Endodermal cell (in vitro differentiated cells): ENCODE data around the gene TSKS. TPM values are rescaled to one million over a fixed set of nuclear protein-coding genes. Genes with fewer than 3 reads are reported as not detected.

Experiments used
- DNase-seq: peaks from one replicate; pipeline ENCODE4 v3.0.0-alpha.2; 2017
- H3K27ac ChIP-seq: 2 replicates; pipeline ENCODE4 v1.5.1; 2013; ENCODE audit warnings: mild to moderate bottlenecking, low read depth, low read length, moderate library complexity
- H3K27me3 ChIP-seq: 2 replicates; pipeline ENCODE4 v1.6.1; 2013; ENCODE audit warnings: mild to moderate bottlenecking, low read length, moderate library complexity; ENCODE audit not compliant: insufficient read depth, control insufficient read depth, poor library complexity, severe bottlenecking
- H3K36me3 ChIP-seq: 2 replicates; pipeline ENCODE4 v1.7.0; 2013; ENCODE audit warnings: mild to moderate bottlenecking, low read length, moderate library complexity; ENCODE audit not compliant: control insufficient read depth, insufficient read depth
- H3K4me1 ChIP-seq: one replicate; pipeline ENCODE4 v1.7.0; 2013; ENCODE audit warnings: low read length; ENCODE audit not compliant: control insufficient read depth, insufficient read depth
- H3K4me3 ChIP-seq: 2 replicates; pipeline ENCODE4 v1.5.1; 2013; ENCODE audit warnings: mild to moderate bottlenecking, low read length, moderate library complexity
- H3K9ac ChIP-seq: 2 replicates; pipeline ENCODE4 v1.6.1; 2013; ENCODE audit warnings: mild to moderate bottlenecking, low read length, moderate library complexity; ENCODE audit not compliant: poor library complexity, severe bottlenecking; ENCODE audit errors: extremely low read depth
- H3K9me3 ChIP-seq: 2 replicates; pipeline ENCODE4 v1.6.1; 2013; ENCODE audit warnings: mild to moderate bottlenecking, low read length, moderate library complexity; ENCODE audit not compliant: control insufficient read depth
- H3K27ac Mint-ChIP-seq: 2 replicates; pipeline ENCODE4 v1.8.0; 2020; ENCODE audit warnings: mixed read lengths
- H3K27me3 Mint-ChIP-seq: 2 replicates; pipeline ENCODE4 v1.8.0; 2021; ENCODE audit warnings: mild to moderate bottlenecking, mixed read lengths; ENCODE audit not compliant: insufficient read depth
- H3K36me3 Mint-ChIP-seq: 2 replicates; pipeline ENCODE4 v1.8.0; 2020; ENCODE audit warnings: low read depth, mixed read lengths
- H3K4me1 Mint-ChIP-seq: 2 replicates; pipeline ENCODE4 v1.8.0; 2020; ENCODE audit warnings: mixed read lengths
- H3K4me3 Mint-ChIP-seq: 2 replicates; pipeline ENCODE4 v1.8.0; 2020; ENCODE audit warnings: mild to moderate bottlenecking, moderate library complexity, mixed read lengths
- H3K9me3 Mint-ChIP-seq: 2 replicates; pipeline ENCODE4 v1.8.0; 2020; ENCODE audit warnings: mild to moderate bottlenecking, mixed read lengths
- CTCF ChIP-seq: fragments of 200-600 bp; sonication (generic); conservative IDR thresholded peaks from 2 replicates; pipeline ENCODE4 v1.5.0; 2021; ENCODE audit warnings: antibody characterized with exemption, mild to moderate bottlenecking
- WGBS, 2 experiments: methylation state at CpG; one replicate each; pipeline versions ENCODE4 v1.1.5 to v1.1.7; 2013; ENCODE audit warnings: missing lambda C conversion rate in 2 of 2, mixed read lengths in 1 of 2; ENCODE audit not compliant: insufficient coverage in 1 of 2, insufficient read length in 1 of 2; 5-methylcytosine and 5-hydroxymethylcytosine counted together
- total RNA-seq, 2 donors: library from RNA; stranded (reverse); fragmentation: NEBNext Ultra II Directional in 1 of 2; extraction: Animal tissue kit (Norgen Biotek cat#: 25700) in 1 of 2; gene quantifications; 2 replicates in 1 of 2; 3 replicates in 1 of 2; pipeline ENCODE4 v1.2.1, GENCODE V29; 2021

TSKS gene
- total RNA-seq, 2 donors from 2014 or later = 0.31 TPM; not detected in 1

- no peak for TF ChIP-seq CTCF
- no peak overlapping the region for H3K4me3 ChIP-seq
- H3K36me3 ChIP-seq = no peaks in the 10 kb centered on the region
- no peak overlapping the region for H3K27ac ChIP-seq
- no peaks in the 10 kb centered on the region for H3K27me3 Mint-ChIP-seq
- no peak for DNase-seq
- 82 to 88% methylated on average over 6 of the region's 6 CpGs for WGBS, 2 experiments
- H3K9ac ChIP-seq = no peak overlapping the region
- peaks cover 4% of the 10 kb centered on the region for H3K27me3 ChIP-seq
- no peaks in the 10 kb centered on the region for H3K9me3 Mint-ChIP-seq
- peaks cover 11% of the 10 kb centered on the region for H3K36me3 Mint-ChIP-seq
- no peak overlapping the region for H3K27ac Mint-ChIP-seq
- H3K4me1 Mint-ChIP-seq = no peaks in the 10 kb centered on the region
- no peaks in the 10 kb centered on the region for H3K4me1 ChIP-seq
- no peak overlapping the region for H3K4me3 Mint-ChIP-seq
- no peaks in the 10 kb centered on the region for H3K9me3 ChIP-seq
Observed at GRCh38 chr19:49696115-49696514, 67.0 kb downstream of the TSKS start.

- 85 to 86% methylated on average over 15 to 16 of the region's 16 CpGs for WGBS, 2 experiments
- Histone ChIP-seq H3K36me3 (peaks cover 5% of the 10 kb centered on the region), H3K4me3 (no peak overlapping the region), H3K9me3 (no peaks in the 10 kb centered on the region), H3K9ac (no peak overlapping the region), H3K27me3 (no peaks in the 10 kb centered on the region), H3K4me1 (no peaks in the 10 kb centered on the region), H3K27ac (no peak overlapping the region)
- no peak for DNase-seq
- H3K36me3 Mint-ChIP-seq = peaks cover 13% of the 10 kb centered on the region
- peaks cover 13% of the 10 kb centered on the region for H3K4me1 Mint-ChIP-seq
- no peak for TF ChIP-seq CTCF
- no peaks in the 10 kb centered on the region for H3K27me3 Mint-ChIP-seq
- peak overlapping the region; percentile 78 for H3K4me3 Mint-ChIP-seq
- H3K9me3 Mint-ChIP-seq = no peaks in the 10 kb centered on the region
- H3K27ac Mint-ChIP-seq = no peak overlapping the region
Observed at GRCh38 chr19:49692147-49692506, 71.0 kb downstream of the TSKS start.

- WGBS, 2 experiments = 9 to 19% methylated on average over 10 to 39 of the region's 39 CpGs
- DNase-seq = peak; percentile 89
- Mint-ChIP-seq H3K9me3 (no peaks in the 10 kb centered on the region), H3K27me3 (no peaks in the 10 kb centered on the region), H3K4me3 (peak overlapping the region; percentile 78), H3K4me1 (peaks cover 13% of the 10 kb centered on the region), H3K36me3 (peaks cover 16% of the 10 kb centered on the region), H3K27ac (peak overlapping the region; percentile 94)
- no peaks in the 10 kb centered on the region for H3K27me3 ChIP-seq
- H3K4me1 ChIP-seq = no peaks in the 10 kb centered on the region
- H3K9me3 ChIP-seq = no peaks in the 10 kb centered on the region
- peak overlapping the region; percentile 82 for H3K4me3 ChIP-seq
- H3K27ac ChIP-seq = peak overlapping the region; percentile 74
- peak overlapping the region; percentile 13 for H3K9ac ChIP-seq
- TF ChIP-seq CTCF = no peak
- H3K36me3 ChIP-seq = peaks cover 5% of the 10 kb centered on the region
Observed at GRCh38 chr19:49691243-49692146, 71.6 kb downstream of the TSKS start.
